ENCODE data around the gene CSDE1. TPM values are rescaled to one million over a fixed set of nuclear protein-coding genes. Genes with fewer than 3 reads are reported as not detected.

The CSDE1 gene
- total and polyA plus RNA-seq, 3 experiments from 2014 or later, result 357 to 513 (median 481) TPM

DNA sequence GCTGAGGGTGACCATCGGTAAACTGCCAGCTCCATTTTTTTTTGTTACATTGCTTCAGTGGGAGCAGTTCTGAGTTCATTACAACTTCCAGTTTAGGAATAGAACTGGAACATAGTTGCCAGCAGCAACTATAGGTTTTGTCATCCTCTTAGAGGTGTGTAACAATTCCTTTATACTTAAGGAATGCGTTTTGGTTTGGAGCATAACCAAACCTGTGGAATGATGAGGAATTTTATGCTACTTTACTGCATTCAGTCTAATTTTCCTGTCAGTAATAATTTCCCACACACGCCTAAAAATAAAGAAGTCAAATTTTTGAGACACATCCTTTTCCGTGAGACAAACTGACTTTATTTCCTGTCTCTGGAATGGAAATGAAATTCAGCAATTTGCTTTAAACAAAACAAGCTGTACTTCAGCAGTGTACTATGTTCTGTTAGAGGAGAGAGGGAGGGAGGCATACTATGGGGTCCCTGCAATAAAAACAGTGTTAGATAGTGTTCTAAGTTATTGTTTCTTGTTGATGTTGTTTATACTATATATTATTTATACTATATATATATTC, 57.7 kb downstream of the CSDE1 start:
- no peak overlapping the region for H3K27ac Mint-ChIP-seq
- DNase-seq, result no peak
- H3K4me1 ChIP-seq (ENCODE audit: insufficient read depth, low read length), result no peaks in the 10 kb centered on the region
- H3K9me3 ChIP-seq (ENCODE audit: low read length), result no peaks in the 10 kb centered on the region
- no peak overlapping the region for H3K4me3 ChIP-seq (ENCODE audit: low read length)
- no peaks in the 10 kb centered on the region for H3K9me3 Mint-ChIP-seq
- ChIA-PET POLR2A (no interaction called here), CTCF (no interaction called here)
- peaks cover 0 to 6% (median 0%) of the 10 kb centered on the region in 3 donors for H3K36me3 Mint-ChIP-seq
- no peaks in the 10 kb centered on the region for H3K27me3 ChIP-seq (ENCODE audit: insufficient read depth, low read length, poor library complexity, severe bottlenecking)
- H3K27ac ChIP-seq (ENCODE audit: low read depth, low read length), result no peak overlapping the region
- H3K4me3 Mint-ChIP-seq, result no peak overlapping the region
- no peaks in the 10 kb centered on the region for H3K36me3 ChIP-seq (ENCODE audit: insufficient read depth, low read length)
- no peaks in the 10 kb centered on the region for H3K4me1 Mint-ChIP-seq
- H3K27me3 Mint-ChIP-seq, result peaks cover 6 to 7% of the 10 kb centered on the region in 2 donors

DNA sequence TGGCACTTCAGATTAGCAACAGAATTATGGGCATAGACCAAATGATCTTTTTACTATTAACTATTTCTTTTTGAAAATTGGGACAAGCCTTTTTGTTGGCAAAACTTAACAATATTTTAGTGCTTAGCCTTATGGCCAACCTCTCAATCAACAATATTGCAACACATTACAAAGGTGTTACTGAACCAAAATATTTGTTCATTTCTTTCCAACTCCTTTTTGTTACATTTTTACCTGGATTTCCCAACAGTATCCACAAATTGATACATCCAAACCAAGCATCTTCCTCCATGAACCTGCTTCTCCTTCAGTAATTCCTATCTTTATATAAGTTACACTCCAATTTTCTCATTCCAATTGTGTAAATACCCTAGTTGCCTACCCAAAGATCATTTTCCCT, 61.0 kb downstream of the CSDE1 start:
- H3K27me3 ChIP-seq (ENCODE audit: insufficient read depth, low read length, poor library complexity, severe bottlenecking), result no peaks in the 10 kb centered on the region
- no peaks in the 10 kb centered on the region for H3K9me3 ChIP-seq (ENCODE audit: low read length)
- Mint-ChIP-seq H3K36me3 (no peaks in the 10 kb centered on the region), H3K27me3 (peaks cover 11 to 14% of the 10 kb centered on the region in 2 donors), H3K4me1 (no peaks in the 10 kb centered on the region), H3K4me3 (no peak overlapping the region), H3K27ac (peak overlapping the region in 1 of 8 donors; percentile 17), H3K9me3 (no peaks in the 10 kb centered on the region)
- H3K4me3 ChIP-seq (ENCODE audit: low read length), result no peak overlapping the region
- H3K4me1 ChIP-seq (ENCODE audit: insufficient read depth, low read length), result no peaks in the 10 kb centered on the region
- POLR2A ChIA-PET, result no interaction called here
- H3K36me3 ChIP-seq (ENCODE audit: insufficient read depth, low read length), result no peaks in the 10 kb centered on the region
- H3K27ac ChIP-seq (ENCODE audit: low read depth, low read length), result no peak overlapping the region
- DNase-seq, result no peak
- CTCF ChIA-PET, result no interaction called here

DNA sequence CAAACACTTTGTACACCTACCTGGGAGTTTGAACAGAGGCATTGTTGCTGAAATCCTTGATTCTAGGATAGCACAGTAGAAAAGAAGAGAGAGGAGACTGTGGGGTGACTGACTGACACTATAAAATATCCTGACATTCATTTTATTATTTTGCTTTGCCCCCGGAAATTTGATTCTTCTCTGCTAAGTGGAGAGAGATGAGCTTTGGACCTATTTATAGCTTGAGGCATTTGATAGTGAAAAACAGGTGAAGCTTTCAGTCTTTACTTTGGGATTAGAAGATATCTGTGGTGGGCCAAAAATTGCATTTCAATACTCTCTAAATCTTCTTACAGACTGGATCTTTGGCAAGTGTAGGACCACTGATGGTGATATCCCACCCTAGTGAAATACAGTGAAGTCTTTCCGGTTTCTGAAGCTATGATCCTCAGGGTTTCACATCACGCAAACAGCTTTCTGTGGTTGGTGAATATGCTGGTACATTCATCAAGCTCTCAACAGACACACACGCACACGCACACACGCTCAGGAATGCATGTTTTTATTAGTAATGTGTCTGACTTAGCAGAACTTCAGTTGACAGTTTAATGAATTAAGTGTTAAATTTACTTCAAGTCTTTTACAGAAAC, 62.2 kb downstream of the CSDE1 start, which contains the start of gene AMPD1:
Gene AMPD1, minus strand, starts transcription at position 117 of the 629 bp plus-strand sequence. Its CDS starts 75 bp downstream, at position 42.
- POLR2A ChIA-PET, result interaction anchor here (0.5 kb wide), 1 partner anchor 73 kb away, joined by 3 read pairs; no protein-coding TSS in a partner anchor
- no peaks in the 10 kb centered on the region for H3K9me3 Mint-ChIP-seq
- CTCF ChIA-PET, result interaction anchor here (1.2 kb wide), 1 partner anchor 8 kb away, joined by 3 read pairs; no protein-coding TSS in a partner anchor

DNA sequence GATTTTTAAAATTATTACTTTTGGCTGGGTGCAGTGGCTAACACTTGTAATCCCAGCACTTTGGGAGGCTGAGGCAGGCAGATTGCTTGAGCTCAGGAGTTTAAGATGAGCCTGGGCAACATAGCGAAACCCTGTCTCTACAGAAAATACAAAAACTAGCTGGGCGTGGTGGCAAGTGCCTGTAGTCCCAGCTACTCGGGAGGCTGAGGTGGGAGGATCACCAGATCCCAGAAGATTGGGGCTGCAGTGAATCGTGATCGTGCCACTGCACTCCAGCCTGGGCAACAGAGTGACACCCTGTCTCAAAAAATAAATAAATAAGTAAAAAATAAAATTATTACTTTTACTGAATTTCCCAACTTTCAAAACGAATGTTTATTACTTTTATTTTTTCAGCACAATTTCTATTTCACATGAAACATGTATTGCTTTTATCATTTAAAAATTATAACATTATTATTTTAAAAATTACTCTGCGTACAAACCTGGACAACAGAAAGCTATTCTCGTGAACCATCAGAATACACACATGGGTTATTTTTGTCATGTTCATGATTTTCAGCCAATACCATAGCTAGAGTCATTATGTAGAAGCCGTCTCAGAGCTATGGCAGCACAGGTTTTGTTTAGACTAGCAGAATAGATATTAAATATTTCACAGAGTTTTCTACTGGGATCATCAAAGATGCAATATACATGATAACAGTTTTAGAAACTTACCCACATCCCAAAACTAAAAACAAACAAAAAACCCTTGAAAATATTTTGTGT, 63.1 kb downstream of the CSDE1 start:
- no peak overlapping the region for H3K4me3 ChIP-seq (ENCODE audit: low read length)
- Mint-ChIP-seq H3K4me3 (no peak overlapping the region), H3K9me3 (no peaks in the 10 kb centered on the region), H3K27me3 (peaks cover 13 to 31% of the 10 kb centered on the region in 2 donors), H3K27ac (no peak overlapping the region), H3K4me1 (no peaks in the 10 kb centered on the region), H3K36me3 (no peaks in the 10 kb centered on the region)
- H3K9me3 ChIP-seq (ENCODE audit: low read length), result no peaks in the 10 kb centered on the region
- H3K4me1 ChIP-seq (ENCODE audit: insufficient read depth, low read length), result no peaks in the 10 kb centered on the region
- no peaks in the 10 kb centered on the region for H3K36me3 ChIP-seq (ENCODE audit: insufficient read depth, low read length)
- no peak overlapping the region for H3K27ac ChIP-seq (ENCODE audit: low read depth, low read length)
- DNase-seq, result no peak
- ChIA-PET POLR2A (interaction anchor here (0.5 kb wide), 1 partner anchor 74 kb away, joined by 3 read pairs; no protein-coding TSS in a partner anchor), CTCF (interaction anchor here (1.2 kb wide), 1 partner anchor 8 kb away, joined by 3 read pairs; no protein-coding TSS in a partner anchor)
- no peaks in the 10 kb centered on the region for H3K27me3 ChIP-seq (ENCODE audit: insufficient read depth, low read length, poor library complexity, severe bottlenecking)

More for the DNA sequence above, 62.2 kb downstream of the CSDE1 start, which contains the start of gene AMPD1:
- Histone ChIP-seq H3K9me3 (ENCODE audit: low read length) (no peaks in the 10 kb centered on the region), H3K4me1 (ENCODE audit: insufficient read depth, low read length) (no peaks in the 10 kb centered on the region), H3K27me3 (ENCODE audit: insufficient read depth, low read length, poor library complexity, severe bottlenecking) (no peaks in the 10 kb centered on the region), H3K27ac (ENCODE audit: low read depth, low read length) (no peak within 1 kb of the TSS), H3K36me3 (ENCODE audit: insufficient read depth, low read length) (no peaks in the 10 kb centered on the region), H3K4me3 (ENCODE audit: low read length) (no peak within 1 kb of the TSS)
- DNase-seq, result no peak
- Mint-ChIP-seq H3K36me3 (no peaks in the 10 kb centered on the region), H3K4me3 (no peak within 1 kb of the TSS), H3K27ac (no peak within 1 kb of the TSS), H3K27me3 (peaks cover 16 to 23% of the 10 kb centered on the region in 2 donors), H3K4me1 (no peaks in the 10 kb centered on the region)

DNA sequence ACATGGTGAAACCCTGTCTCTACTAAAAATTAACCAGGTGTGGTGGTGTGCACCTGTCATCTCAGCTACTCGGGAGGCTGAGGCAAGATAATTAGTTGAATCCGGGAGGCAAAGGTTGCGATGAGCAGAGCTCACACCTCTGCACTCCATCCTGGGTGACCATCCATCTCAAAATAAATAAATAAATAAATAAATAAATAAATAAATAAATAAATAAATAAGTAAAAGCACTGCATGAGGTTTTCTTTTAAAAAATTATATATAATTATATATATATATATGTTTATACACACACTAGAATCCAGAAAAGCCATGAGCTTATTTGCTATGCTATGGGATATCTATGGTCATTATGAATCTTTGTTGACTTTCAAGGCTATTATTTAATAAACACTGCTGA, 64.8 kb downstream of the CSDE1 start:
- no peak overlapping the region for H3K4me3 ChIP-seq (ENCODE audit: low read length)
- H3K4me1 ChIP-seq (ENCODE audit: insufficient read depth, low read length), result no peaks in the 10 kb centered on the region
- POLR2A ChIA-PET, result no interaction called here
- H3K4me1 Mint-ChIP-seq, result no peaks in the 10 kb centered on the region
- CTCF ChIA-PET, result no interaction called here
- no peaks in the 10 kb centered on the region for H3K27me3 ChIP-seq (ENCODE audit: insufficient read depth, low read length, poor library complexity, severe bottlenecking)
- H3K4me3 Mint-ChIP-seq, result no peak overlapping the region
- no peak overlapping the region for H3K27ac Mint-ChIP-seq
- no peaks in the 10 kb centered on the region for H3K36me3 Mint-ChIP-seq
- no peak for DNase-seq
- H3K36me3 ChIP-seq (ENCODE audit: insufficient read depth, low read length), result no peaks in the 10 kb centered on the region
- no peaks in the 10 kb centered on the region for H3K9me3 ChIP-seq (ENCODE audit: low read length)
- H3K9me3 Mint-ChIP-seq, result no peaks in the 10 kb centered on the region
- peaks cover 8 to 45% of the 10 kb centered on the region in 2 donors for H3K27me3 Mint-ChIP-seq
- no peak overlapping the region for H3K27ac ChIP-seq (ENCODE audit: low read depth, low read length)

DNA sequence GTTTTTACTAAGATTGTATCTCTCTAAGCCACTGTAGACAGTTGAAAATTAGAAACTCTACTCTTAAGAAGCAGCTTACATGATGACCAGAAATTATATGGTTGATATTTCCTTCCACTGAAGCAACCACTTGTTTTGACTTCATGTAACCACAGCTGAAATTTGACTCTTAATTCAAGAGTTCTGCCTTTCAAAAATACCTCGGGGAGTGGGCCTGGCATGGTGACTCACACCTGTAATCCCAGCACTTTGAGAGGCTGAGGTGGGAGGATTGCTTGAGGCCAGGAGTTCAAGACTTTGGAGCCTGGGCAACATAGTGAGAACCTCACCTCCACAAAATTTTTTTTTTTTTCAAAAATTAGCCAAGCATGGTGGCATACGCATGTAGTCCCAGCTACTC, 66.7 kb downstream of the CSDE1 start:
- H3K4me3 ChIP-seq (ENCODE audit: low read length), result no peak overlapping the region
- H3K4me3 Mint-ChIP-seq, result no peak overlapping the region
- peaks cover 12 to 56% of the 10 kb centered on the region in 2 donors for H3K27me3 Mint-ChIP-seq
- no peaks in the 10 kb centered on the region for H3K9me3 ChIP-seq (ENCODE audit: low read length)
- H3K36me3 ChIP-seq (ENCODE audit: insufficient read depth, low read length), result no peaks in the 10 kb centered on the region
- no peak overlapping the region for H3K27ac ChIP-seq (ENCODE audit: low read depth, low read length)
- DNase-seq, result no peak
- no peaks in the 10 kb centered on the region for H3K9me3 Mint-ChIP-seq
- ChIA-PET CTCF (no interaction called here), POLR2A (no interaction called here)
- H3K4me1 ChIP-seq (ENCODE audit: insufficient read depth, low read length), result no peaks in the 10 kb centered on the region
- no peaks in the 10 kb centered on the region for H3K36me3 Mint-ChIP-seq
- H3K4me1 Mint-ChIP-seq, result no peaks in the 10 kb centered on the region
- peak overlapping the region in 1 of 8 donors; percentile 47 for H3K27ac Mint-ChIP-seq
- H3K27me3 ChIP-seq (ENCODE audit: insufficient read depth, low read length, poor library complexity, severe bottlenecking), result no peaks in the 10 kb centered on the region

DNA sequence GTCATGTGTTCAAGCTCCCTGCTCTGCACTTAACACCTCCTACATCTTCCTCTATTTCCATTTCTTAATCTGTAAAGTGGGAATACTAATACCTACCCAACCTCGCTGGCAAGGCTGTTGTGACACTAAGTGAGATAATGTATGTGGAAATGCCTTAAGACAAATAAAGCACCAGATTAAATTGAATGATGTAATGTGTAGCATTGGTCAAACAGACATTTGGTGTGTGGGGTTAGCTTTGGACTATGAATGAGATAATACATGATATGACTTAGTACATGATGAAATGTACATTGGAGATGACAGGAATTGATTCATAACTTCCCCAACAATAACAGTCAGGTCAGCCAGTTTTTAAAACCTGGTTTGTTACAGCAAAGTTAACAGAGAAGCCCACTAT, 67.6 kb downstream of the CSDE1 start:
- POLR2A ChIA-PET, result no interaction called here
- Histone ChIP-seq H3K27ac (ENCODE audit: low read depth, low read length) (no peak overlapping the region), H3K4me1 (ENCODE audit: insufficient read depth, low read length) (no peaks in the 10 kb centered on the region), H3K9me3 (ENCODE audit: low read length) (no peaks in the 10 kb centered on the region), H3K27me3 (ENCODE audit: insufficient read depth, low read length, poor library complexity, severe bottlenecking) (no peaks in the 10 kb centered on the region), H3K4me3 (ENCODE audit: low read length) (no peak overlapping the region), H3K36me3 (ENCODE audit: insufficient read depth, low read length) (no peaks in the 10 kb centered on the region)
- Mint-ChIP-seq H3K4me3 (no peak overlapping the region), H3K36me3 (no peaks in the 10 kb centered on the region), H3K9me3 (no peaks in the 10 kb centered on the region), H3K4me1 (no peaks in the 10 kb centered on the region), H3K27me3 (peaks cover 12 to 63% of the 10 kb centered on the region in 2 donors), H3K27ac (no peak overlapping the region)
- CTCF ChIA-PET, result no interaction called here
- no peak for DNase-seq

DNA sequence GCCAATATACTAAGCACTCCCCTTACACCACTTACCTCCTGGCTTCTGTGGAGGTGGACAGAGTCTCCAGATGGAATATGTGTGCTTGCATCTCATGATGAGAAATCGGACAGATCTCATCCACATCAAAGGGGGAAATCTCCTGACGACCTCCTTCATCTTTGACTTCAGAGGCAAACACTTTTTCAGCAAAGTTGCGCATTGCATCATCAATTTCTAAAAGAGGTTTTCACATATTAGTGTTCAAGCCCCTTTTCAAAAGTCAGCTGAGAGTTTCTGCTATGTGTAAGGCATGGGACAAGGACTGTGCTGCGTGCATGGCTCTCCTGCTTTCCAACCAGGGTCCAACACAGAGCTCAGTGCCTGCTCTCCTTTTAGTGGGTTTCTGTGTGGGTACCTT, 69.3 kb downstream of the CSDE1 start:
- CTCF ChIA-PET, result no interaction called here
- DNase-seq, result no peak

More for the DNA sequence above, 69.3 kb downstream of the CSDE1 start:
- no peaks in the 10 kb centered on the region for H3K4me1 ChIP-seq (ENCODE audit: insufficient read depth, low read length)
- no peaks in the 10 kb centered on the region for H3K36me3 Mint-ChIP-seq
- no peaks in the 10 kb centered on the region for H3K9me3 ChIP-seq (ENCODE audit: low read length)
- H3K9me3 Mint-ChIP-seq, result no peaks in the 10 kb centered on the region
- no peak overlapping the region for H3K4me3 ChIP-seq (ENCODE audit: low read length)
- H3K27me3 ChIP-seq (ENCODE audit: insufficient read depth, low read length, poor library complexity, severe bottlenecking), result no peaks in the 10 kb centered on the region
- peaks cover 9 to 68% of the 10 kb centered on the region in 2 donors for H3K27me3 Mint-ChIP-seq
- no peak overlapping the region for H3K4me3 Mint-ChIP-seq
- H3K27ac Mint-ChIP-seq, result no peak overlapping the region
- no peak overlapping the region for H3K27ac ChIP-seq (ENCODE audit: low read depth, low read length)
- H3K36me3 ChIP-seq (ENCODE audit: insufficient read depth, low read length), result no peaks in the 10 kb centered on the region
- POLR2A ChIA-PET, result no interaction called here
- no peaks in the 10 kb centered on the region for H3K4me1 Mint-ChIP-seq

Measured in CD8-positive, alpha-beta memory T cell (primary cell).